GM12875 (cell line): ENCODE measurements around the gene CRACDL.

Experiments
- H3K4me3 ChIP-seq: one replicate; pipeline ENCODE4 v1.5.1; 2011; ENCODE audit warnings: low read depth, low read length, control low read depth
- TF ChIP-seq, protein P1 (sequence below): IDR thresholded peaks from 2 replicates; pipeline ENCODE4 v1.5.1; 2011; ENCODE audit warnings: low read depth, mild to moderate bottlenecking, control low read depth, inconsistent platforms, low read length, moderate library complexity, borderline replicate concordance; ENCODE audit not compliant: insufficient read depth

CRACDL gene

DNA sequence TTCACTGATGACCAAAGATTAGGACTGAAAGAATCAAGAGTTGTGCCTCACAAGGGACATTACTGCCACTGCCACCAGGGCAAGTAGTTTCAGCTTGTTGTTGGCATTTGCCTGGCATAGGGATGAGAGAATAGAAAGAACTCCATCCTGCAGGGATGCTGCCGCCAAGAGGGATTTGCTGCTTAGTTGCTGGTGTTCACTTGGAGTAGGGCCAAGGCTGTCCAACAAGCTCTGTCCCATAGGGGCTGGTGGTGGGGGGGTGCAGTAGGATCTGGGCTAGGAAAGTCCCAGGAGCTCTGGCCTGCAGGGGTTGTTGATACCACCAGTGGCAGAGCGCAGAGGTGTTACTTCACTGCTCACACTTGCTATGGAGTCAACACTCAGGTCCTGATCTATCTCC, 120.2 kb downstream of the CRACDL start:
- TF ChIP-seq, protein P1, sequence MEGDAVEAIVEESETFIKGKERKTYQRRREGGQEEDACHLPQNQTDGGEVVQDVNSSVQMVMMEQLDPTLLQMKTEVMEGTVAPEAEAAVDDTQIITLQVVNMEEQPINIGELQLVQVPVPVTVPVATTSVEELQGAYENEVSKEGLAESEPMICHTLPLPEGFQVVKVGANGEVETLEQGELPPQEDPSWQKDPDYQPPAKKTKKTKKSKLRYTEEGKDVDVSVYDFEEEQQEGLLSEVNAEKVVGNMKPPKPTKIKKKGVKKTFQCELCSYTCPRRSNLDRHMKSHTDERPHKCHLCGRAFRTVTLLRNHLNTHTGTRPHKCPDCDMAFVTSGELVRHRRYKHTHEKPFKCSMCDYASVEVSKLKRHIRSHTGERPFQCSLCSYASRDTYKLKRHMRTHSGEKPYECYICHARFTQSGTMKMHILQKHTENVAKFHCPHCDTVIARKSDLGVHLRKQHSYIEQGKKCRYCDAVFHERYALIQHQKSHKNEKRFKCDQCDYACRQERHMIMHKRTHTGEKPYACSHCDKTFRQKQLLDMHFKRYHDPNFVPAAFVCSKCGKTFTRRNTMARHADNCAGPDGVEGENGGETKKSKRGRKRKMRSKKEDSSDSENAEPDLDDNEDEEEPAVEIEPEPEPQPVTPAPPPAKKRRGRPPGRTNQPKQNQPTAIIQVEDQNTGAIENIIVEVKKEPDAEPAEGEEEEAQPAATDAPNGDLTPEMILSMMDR, result no peak

GRCh38 chr2:98811766-98812165, 124.3 kb downstream of the CRACDL start:
- H3K4me3 ChIP-seq, result no peak overlapping the region
- TF ChIP-seq, protein P1, result no peak

More for the DNA sequence above, 120.2 kb downstream of the CRACDL start:
- no peak overlapping the region for H3K4me3 ChIP-seq

DNA sequence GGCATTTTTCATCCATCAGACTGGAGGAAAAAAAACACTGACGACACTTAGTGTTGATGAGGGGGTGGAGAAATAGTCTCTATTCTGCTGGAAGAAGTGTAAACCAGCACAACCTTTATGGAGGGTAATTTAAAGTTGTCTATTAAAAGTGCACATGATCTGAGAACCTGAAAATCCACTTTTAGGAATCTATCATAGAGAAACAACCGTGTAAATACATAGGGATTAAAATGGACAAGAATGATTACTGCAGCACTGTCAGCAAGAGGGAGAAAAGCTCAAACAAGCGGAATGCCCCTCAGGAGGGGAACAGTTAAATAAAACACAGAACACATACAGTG, 125.5 kb downstream of the CRACDL start:
- H3K4me3 ChIP-seq, result no peak overlapping the region
- TF ChIP-seq, protein P1, result no peak

DNA sequence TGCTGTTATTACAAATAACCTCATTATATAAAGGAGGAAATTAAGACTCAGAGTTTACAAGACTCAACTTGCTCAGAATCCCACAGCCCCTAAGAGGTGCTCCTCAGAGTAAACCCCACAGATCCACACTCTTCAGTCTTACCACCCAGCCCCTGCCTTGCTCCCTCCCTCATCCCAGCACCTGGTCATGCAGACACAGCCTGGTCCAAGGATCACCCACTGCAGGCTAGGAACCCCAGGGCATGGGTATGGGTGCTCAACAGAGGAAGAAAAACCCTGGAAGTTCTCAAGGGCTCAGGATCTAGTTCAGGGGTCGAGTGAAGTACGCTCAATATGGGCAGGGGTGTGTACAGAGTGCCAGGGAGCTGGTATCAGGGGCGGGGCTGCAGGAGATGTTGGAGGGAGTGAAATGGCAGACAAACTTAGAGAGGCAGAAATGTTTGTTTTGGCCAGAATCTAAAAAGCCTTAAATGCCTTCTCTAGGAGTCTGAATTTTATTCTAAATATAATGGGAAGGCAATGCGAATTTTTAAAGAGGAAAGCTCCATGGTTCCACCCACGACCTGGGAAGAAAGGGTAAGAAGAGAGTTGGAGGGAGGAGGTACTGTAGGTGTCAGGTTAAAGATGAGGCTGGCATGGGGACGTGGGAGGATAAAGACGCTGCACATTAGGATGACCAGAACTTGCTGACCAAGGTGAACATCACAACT, 126.0 kb downstream of the CRACDL start:
- H3K4me3 ChIP-seq, result no peak overlapping the region
- TF ChIP-seq, protein P1, result no peak

DNA sequence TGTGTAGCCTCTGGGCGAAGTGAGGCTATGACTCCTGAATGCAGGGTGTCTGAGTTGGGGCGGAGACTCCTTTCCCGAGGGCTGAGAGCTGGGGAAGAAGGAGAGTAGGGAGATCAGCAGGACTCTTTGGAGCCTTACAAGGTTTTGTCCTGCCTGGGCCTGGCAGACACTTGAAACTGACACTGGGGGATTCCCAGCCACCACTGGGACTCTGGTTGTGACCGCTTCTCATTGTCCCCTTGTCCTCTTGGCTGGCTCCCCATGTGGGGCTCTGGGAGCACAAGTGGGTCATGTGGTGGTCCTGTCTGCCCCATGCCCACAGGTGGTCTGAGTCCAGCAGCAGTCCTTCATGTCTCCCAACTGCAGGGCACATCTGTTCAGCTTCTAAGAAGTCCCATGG, 126.9 kb downstream of the CRACDL start:
- H3K4me3 ChIP-seq, result no peak overlapping the region
- TF ChIP-seq, protein P1, result no peak

DNA sequence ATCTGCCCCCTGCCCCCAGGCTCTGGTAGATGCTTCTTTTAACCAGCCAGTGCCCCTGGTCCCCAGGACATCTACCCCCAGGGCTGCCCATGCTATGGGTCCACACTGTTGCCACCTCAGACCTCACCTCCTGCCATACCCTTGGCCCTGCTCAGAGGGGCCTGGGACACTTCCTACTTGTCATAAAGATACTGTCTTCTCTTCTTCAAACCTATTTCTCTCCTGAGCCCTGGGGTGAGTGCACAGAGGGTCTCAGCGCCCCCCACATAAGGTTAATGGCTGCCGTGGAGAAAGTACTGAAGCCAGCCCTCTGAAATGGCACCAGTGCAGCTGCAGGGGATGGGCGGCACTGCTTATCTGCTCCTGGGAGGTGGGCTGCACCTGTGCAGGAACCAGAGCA, 127.5 kb downstream of the CRACDL start:
- H3K4me3 ChIP-seq, result no peak overlapping the region
- TF ChIP-seq, protein P1, result no peak

DNA sequence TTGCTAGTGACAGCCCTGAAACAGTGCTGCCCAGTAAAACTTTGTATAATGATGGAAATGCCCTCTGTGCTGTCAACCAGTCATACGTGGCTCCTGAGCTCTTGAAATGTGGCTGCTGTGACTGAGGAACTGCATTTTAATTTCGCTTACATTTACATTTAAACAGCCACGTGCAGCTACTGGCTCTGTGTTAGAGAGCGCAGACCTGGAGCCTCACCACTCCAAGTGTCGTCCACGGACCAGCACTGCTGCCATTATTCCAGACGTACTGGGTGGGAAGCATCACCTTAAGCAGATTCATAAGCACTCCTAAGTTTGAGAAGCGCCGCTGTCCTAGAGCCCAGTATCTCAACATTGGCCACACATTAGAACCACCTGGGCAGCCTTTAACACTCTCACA, 128.1 kb downstream of the CRACDL start:
- no peak overlapping the region for H3K4me3 ChIP-seq
- TF ChIP-seq, protein P1, result no peak
